Endothelial cell of umbilical vein (primary cell): ENCODE data around the gene DZIP1. TPM values are rescaled to one million over a fixed set of nuclear protein-coding genes. Genes with fewer than 3 reads are reported as not detected.

Experiments
- BruUV-seq: library from RNA; stranded (reverse); fragments of 400-500 nt; replicated peaks from 2 replicates; lab custom pipeline; 2021; lab: Mats Ljungman, UMichigan
- CTCF ChIA-PET: fragments of 300-600, 350-600 bp; sonication (Branson Sonifier 250); formaldehyde crosslinking; loops from one replicate; lab custom pipeline; 2021; ENCODE audit warnings: antibody characterized with exemption, inconsistent platforms; lab: Charles Lee
- POLR2A ChIA-PET: fragments of 300-600, 350-600 bp; sonication (Branson Sonifier 250); formaldehyde crosslinking; loops from one replicate; lab custom pipeline; 2021; ENCODE audit warnings: antibody characterized with exemption, inconsistent platforms; lab: Charles Lee
- DNase-seq: peaks from one replicate; pipeline ENCODE4 v3.0.0-alpha.2; 2011; ENCODE audit warnings: low read depth, low spot score
- FAIRE-seq: peaks from 2 replicates; lab custom pipeline; 2011; peaks lifted over from hg19 to GRCh38; lab: Jason Lieb, UNC
- H2AFZ ChIP-seq: 2 replicates; pipeline ENCODE4 v1.6.0; 2012; ENCODE audit warnings: low read depth, low read length, control low read depth, inconsistent platforms
- H3K27ac ChIP-seq: 2 replicates; pipeline ENCODE4 v1.5.1; 2011; ENCODE audit warnings: low read depth, mild to moderate bottlenecking, control low read depth, low read length, moderate library complexity; ENCODE audit not compliant: insufficient read depth
- H3K27me3 ChIP-seq, 2 experiments: 2 replicates each; pipeline versions ENCODE4 v1.6.0 to v1.6.1; 2011; ENCODE audit warnings: low read length in 2 of 2, mixed read lengths in 1 of 2; ENCODE audit not compliant: control insufficient read depth in 2 of 2, insufficient read depth in 2 of 2
- H3K36me3 ChIP-seq, 2 experiments: 2 replicates in 1 of 2; 3 replicates in 1 of 2; pipeline ENCODE4 v1.5.1; 2011; ENCODE audit warnings: low read length in 2 of 2, mild to moderate bottlenecking in 1 of 2, moderate library complexity in 1 of 2; ENCODE audit not compliant: control insufficient read depth in 2 of 2, insufficient read depth in 2 of 2; ENCODE audit errors: extremely low read depth in 1 of 2
- H3K4me1 ChIP-seq: 3 replicates; pipeline ENCODE4 v1.5.1; 2011; ENCODE audit warnings: mild to moderate bottlenecking, low read length; ENCODE audit not compliant: control insufficient read depth, insufficient read depth; ENCODE audit errors: extremely low read depth
- H3K4me2 ChIP-seq: 2 replicates; pipeline ENCODE4 v1.6.1; 2011; ENCODE audit warnings: low read length, control low read depth, mixed read lengths; ENCODE audit not compliant: insufficient read depth
- H3K4me3 ChIP-seq, 3 experiments: fragments of 200-600 bp in 1 of 3; sonication (generic), shearing (Covaris generic) in 1 of 3; replicated peaks in 1 of 3; 2 replicates each; pipeline ENCODE4 v1.5.1; 2011 to 2016; ENCODE audit warnings: control low read depth in 3 of 3, low read length in 3 of 3, mild to moderate bottlenecking in 2 of 3, inconsistent platforms in 1 of 3, low read depth in 1 of 3, moderate library complexity in 1 of 3; ENCODE audit not compliant: insufficient read depth in 1 of 3
- H3K79me2 ChIP-seq: 2 replicates; pipeline ENCODE4 v1.6.0; 2012; ENCODE audit warnings: low read length, inconsistent platforms; ENCODE audit not compliant: control insufficient read depth, insufficient read depth
- H3K9ac ChIP-seq: replicated peaks from 2 replicates; pipeline ENCODE3; 2011; ENCODE audit warnings: low read length, control low read depth; ENCODE audit not compliant: insufficient read depth; ENCODE audit errors: extremely low read depth
- H3K9me1 ChIP-seq: replicated peaks from 3 replicates; pipeline ENCODE4 v1.6.0; 2011; ENCODE audit warnings: mild to moderate bottlenecking, low read length; ENCODE audit not compliant: control insufficient read depth, insufficient read depth; ENCODE audit errors: extremely low read depth
- H3K9me3 ChIP-seq: replicated peaks from 2 replicates; pipeline ENCODE4 v1.5.1; 2012; ENCODE audit warnings: low read length, inconsistent platforms; ENCODE audit not compliant: control insufficient read depth, insufficient read depth
- H4K20me1 ChIP-seq: replicated peaks from 2 replicates; pipeline ENCODE3; 2011; ENCODE audit warnings: mild to moderate bottlenecking, low read length; ENCODE audit not compliant: control insufficient read depth, insufficient read depth; ENCODE audit errors: extremely low read depth
- EZH2 ChIP-seq: IDR thresholded peaks from 2 replicates; pipeline ENCODE4 v1.6.1; 2012; ENCODE audit warnings: borderline replicate concordance, low read depth, mild to moderate bottlenecking, moderate library complexity, low read length, inconsistent platforms; ENCODE audit not compliant: severe bottlenecking
- FOS ChIP-seq: IDR thresholded peaks from 2 replicates; pipeline ENCODE4 v1.6.1; 2011; ENCODE audit warnings: mild to moderate bottlenecking, low read length, moderate library complexity, borderline replicate concordance; ENCODE audit not compliant: insufficient read depth
- GATA2 ChIP-seq: IDR thresholded peaks from 2 replicates; pipeline ENCODE4 v1.7.0; 2011; ENCODE audit warnings: low read depth, mild to moderate bottlenecking, moderate library complexity, mixed read lengths, low read length; ENCODE audit not compliant: insufficient read length, insufficient read depth
- JUN ChIP-seq: IDR thresholded peaks from 2 replicates; pipeline ENCODE4 v1.6.1; 2011; ENCODE audit warnings: borderline replicate concordance, low read depth; ENCODE audit not compliant: insufficient read length, insufficient read depth
- MYC ChIP-seq: IDR thresholded peaks from one replicate; pipeline ENCODE4 v1.6.1; 2011; ENCODE audit warnings: mild to moderate bottlenecking, low read depth, low read length
- POLR2AphosphoS5 ChIP-seq: IDR thresholded peaks from 2 replicates; pipeline ENCODE4 v1.6.1; 2012; ENCODE audit warnings: low read depth, mild to moderate bottlenecking, control low read depth, low read length, moderate library complexity; ENCODE audit not compliant: insufficient read depth
- dilution Hi-C: fragments of 300-500 bp; cut with MboI; formaldehyde crosslinking; loops from one replicate; pipeline ENCODE4 v1.15.0; 2019; ENCODE audit warnings: low sequenced_read_pairs; ENCODE audit not compliant: extremely low pct_ligation_motif_present
- intact Hi-C: fragments of 100-400 bp; cut with micrococcal nuclease; formaldehyde crosslinking; loops from one replicate; pipeline ENCODE4 v1.10.0; 2022
- polyA plus RNA-seq, 4 experiments: library from polyadenylated mRNA; depleted of rRNA in 3 of 4; stranded (reverse) in 3 of 4; unstranded in 1 of 4; fragments of >200 nt; gene quantifications; 2 replicates each; pipeline versions ENCODE4 v1.2.1 to v1.2.3, GENCODE V29; 2011 to 2012; ENCODE audit warnings: missing spikeins in 1 of 4
- total RNA-seq: library from RNA; stranded (reverse); gene quantifications from 2 replicates; pipeline ENCODE4 v1.2.3, GENCODE V29; 2021
- TF ChIP-seq, protein P1 (sequence below): IDR thresholded peaks from 2 replicates; pipeline ENCODE4 v1.6.1; 2011; ENCODE audit not compliant: insufficient read depth, insufficient read length

Gene DZIP1
- total and polyA plus RNA-seq, 2 donors (not counting 3 experiments of a cell fraction or from before 2014, with no cell fraction given) = 8.6 to 32.1 TPM

DNA sequence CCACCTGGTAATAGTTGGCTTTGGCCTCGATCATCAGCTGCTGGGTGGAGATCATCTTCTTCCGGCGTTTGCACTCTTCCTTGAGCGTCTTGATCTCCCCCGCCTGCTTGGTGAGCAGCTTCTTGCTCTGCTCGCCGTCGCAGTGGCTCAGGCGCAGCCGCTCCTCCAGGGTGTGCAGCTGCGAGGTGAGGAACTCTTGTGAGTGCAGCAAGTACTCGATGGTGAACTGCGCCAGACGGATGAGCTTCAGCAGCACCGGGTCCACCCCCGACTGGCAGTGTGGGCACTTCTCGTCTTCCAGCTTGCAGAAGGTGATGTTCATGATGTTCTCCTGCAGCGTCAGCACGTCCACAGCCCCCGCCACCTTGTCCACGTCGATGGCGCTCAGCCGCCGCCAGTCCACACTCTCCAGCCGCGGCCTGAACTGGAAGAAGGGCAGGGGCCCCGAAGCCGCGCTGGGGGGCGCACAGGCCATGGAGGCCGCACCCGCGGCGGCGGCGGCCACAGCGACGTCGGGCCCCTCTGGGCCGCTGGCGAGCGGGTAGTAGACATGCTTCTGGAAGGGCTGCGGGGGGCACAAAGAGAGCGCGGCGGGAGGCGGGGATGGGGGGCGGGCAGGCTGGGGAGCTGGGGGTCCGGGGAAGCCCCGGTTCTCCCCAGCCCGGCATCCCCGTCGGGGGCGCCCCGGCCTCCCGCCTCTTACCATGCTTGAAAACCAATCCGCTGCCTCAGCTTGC, 3.0 kb downstream of the DZIP1 start:
- ChIA-PET CTCF (interaction anchor here (2.6 to 6.0 kb wide), 3 partner anchors 17 to 192 kb away, joined by 10 to 36 read pairs (median 15); no protein-coding TSS in a partner anchor), POLR2A (no interaction called here)
- H3K4me3 ChIP-seq = peak overlapping the region; percentile 42 to 69 (median 49)
- no TSS peak for BruUV-seq
- dilution Hi-C loops (no loop called here), intact Hi-C loops (no loop called here)
- peak overlapping the region; percentile 8 for H3K9ac ChIP-seq
- TF ChIP-seq, protein P1, sequence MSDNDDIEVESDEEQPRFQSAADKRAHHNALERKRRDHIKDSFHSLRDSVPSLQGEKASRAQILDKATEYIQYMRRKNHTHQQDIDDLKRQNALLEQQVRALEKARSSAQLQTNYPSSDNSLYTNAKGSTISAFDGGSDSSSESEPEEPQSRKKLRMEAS = no peak
- TF ChIP-seq MYC = no peak
- TF ChIP-seq GATA2 = no peak
- TF ChIP-seq JUN = no peak
- no peak for TF ChIP-seq POLR2AphosphoS5
- no peak for TF ChIP-seq EZH2
- TF ChIP-seq FOS = no peak
- H2AFZ ChIP-seq = peak overlapping the region; percentile 62
- peaks cover 2 to 6% of the 10 kb centered on the region in 2 experiments for H3K36me3 ChIP-seq
- H3K79me2 ChIP-seq = peaks cover 17% of the 10 kb centered on the region
- H3K4me2 ChIP-seq = peak overlapping the region; percentile 79
- H3K9me3 ChIP-seq = no peaks in the 10 kb centered on the region
- H3K4me1 ChIP-seq = peaks cover 29% of the 10 kb centered on the region
- DNase-seq (peak; percentile 20), FAIRE-seq (peak; percentile 24)
- no peaks in the 10 kb centered on the region for H4K20me1 ChIP-seq
- H3K27me3 ChIP-seq = no peaks in the 10 kb centered on the region
- no peaks in the 10 kb centered on the region for H3K9me1 ChIP-seq
- H3K27ac ChIP-seq = no peak overlapping the region
